Measurements from ENCODE around the gene AKIP1. TPM values are rescaled to one million over a fixed set of nuclear protein-coding genes. Genes with fewer than 3 reads are reported as not detected.

AKIP1 gene
- total RNA-seq, 1 donor from 2014 or later = 27.1 TPM

DNA sequence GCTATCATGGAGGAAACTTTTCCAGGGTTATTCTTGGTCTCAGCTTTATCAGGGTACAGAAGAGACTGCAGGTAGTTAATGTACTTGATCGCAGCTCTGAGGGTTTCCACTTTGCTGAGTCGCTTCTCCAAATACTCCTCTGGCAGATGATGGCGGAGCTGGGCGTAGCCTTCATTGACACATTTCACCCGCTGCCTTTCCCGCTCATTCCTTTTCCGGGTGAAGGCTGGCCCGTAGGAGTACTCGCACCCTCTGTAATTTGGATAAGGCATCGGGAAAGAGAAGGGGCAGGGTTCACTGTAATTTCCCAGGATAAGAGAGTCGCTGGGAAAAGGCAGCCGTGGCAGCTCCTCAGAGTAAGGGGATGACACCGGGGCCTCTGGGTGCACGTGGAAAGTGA lies 26.7 kb downstream of the AKIP1 start:
- ATAC-seq = no peak

DNA sequence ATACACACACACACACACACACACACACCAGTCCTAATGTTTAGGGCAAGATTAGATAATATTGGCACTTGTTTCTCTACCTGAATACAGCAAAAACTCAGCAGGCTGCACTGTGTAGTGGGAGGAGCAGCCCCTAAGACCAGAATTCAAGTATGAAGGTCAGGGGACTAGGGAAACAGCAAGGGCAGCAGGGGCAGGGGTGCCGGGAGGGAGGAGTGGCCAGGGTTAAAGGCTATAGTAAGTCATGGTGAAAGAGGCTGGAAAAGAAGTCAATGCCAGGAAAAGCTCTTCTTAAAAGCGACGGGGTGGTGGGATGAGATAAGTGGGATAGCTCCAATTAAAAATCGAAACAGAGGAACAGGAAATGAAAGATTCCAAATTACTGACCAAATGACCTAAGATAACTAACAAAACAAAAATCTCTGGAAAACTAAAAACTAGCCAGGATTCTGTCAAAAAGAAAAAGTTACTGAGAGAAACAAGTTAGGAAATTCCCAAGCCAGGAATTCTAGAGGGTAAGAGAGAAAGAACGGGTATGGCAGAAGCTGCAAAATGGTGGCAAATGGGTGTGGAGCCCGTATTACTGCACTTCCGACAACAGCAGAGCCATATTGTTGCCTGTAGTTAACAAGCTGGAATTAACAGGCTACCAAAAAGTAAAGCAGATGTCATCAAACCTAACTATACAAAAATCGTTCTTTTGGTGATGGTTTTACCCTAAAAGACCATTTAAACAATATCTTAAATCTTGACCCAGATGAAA lies 30.5 kb downstream of the AKIP1 start:
- H3K4me3 ChIP-seq = no peak overlapping the region
- no peak overlapping the region for H3K27ac ChIP-seq
- H3K4me1 ChIP-seq = no peaks in the 10 kb centered on the region
- DNase-seq (no peak), ATAC-seq (no peak)
- intact Hi-C loops (cut with DNase I) = no loop called here
- TF ChIP-seq, protein P1, sequence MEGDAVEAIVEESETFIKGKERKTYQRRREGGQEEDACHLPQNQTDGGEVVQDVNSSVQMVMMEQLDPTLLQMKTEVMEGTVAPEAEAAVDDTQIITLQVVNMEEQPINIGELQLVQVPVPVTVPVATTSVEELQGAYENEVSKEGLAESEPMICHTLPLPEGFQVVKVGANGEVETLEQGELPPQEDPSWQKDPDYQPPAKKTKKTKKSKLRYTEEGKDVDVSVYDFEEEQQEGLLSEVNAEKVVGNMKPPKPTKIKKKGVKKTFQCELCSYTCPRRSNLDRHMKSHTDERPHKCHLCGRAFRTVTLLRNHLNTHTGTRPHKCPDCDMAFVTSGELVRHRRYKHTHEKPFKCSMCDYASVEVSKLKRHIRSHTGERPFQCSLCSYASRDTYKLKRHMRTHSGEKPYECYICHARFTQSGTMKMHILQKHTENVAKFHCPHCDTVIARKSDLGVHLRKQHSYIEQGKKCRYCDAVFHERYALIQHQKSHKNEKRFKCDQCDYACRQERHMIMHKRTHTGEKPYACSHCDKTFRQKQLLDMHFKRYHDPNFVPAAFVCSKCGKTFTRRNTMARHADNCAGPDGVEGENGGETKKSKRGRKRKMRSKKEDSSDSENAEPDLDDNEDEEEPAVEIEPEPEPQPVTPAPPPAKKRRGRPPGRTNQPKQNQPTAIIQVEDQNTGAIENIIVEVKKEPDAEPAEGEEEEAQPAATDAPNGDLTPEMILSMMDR (IDR thresholded peaks at IDR 0.05) = no peak
- no peaks in the 10 kb centered on the region for H3K9me3 ChIP-seq
- H3K36me3 ChIP-seq = peaks cover 3% of the 10 kb centered on the region
- no peaks in the 10 kb centered on the region for H3K27me3 ChIP-seq

More for the DNA sequence above, 26.7 kb downstream of the AKIP1 start:
- Histone ChIP-seq H3K27ac (no peak overlapping the region), H3K27me3 (no peaks in the 10 kb centered on the region), H3K9me3 (no peaks in the 10 kb centered on the region), H3K4me3 (no peak overlapping the region), H3K4me1 (no peaks in the 10 kb centered on the region), H3K36me3 (no peaks in the 10 kb centered on the region)
- TF ChIP-seq, protein P1 (IDR thresholded peaks at IDR 0.05) = no peak
- no peak for DNase-seq
- intact Hi-C loops (cut with DNase I) = no loop called here

DNA sequence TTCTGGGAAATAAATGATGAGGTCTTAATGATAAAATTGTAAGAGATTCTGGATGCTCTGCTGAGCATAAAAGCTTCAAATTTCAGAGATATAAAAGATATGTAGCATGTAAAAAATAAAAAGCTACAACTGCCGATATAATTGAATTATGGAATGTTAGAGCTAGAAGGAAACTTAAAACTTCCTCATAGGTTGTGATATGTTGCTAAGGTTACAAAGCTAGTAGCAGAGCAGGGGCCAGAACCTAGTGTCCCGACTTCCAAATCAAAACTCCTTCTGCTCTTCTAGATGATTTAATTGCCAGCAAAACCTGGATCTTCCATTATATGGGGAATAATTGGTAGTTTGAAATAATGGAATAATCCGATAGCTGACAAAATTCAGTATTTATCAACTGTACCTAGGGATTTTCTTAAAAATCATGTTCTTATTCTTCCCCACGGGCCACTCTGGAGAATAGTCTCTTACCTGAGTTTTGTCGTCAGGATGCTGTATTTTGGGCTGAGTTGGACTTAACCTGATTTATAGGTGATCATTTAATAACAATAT lies 31.6 kb downstream of the AKIP1 start, which contains the start of gene ASCL3:
TSS of gene ASCL3 (minus strand) at position 499 of the 549 bp plus-strand sequence. CDS start 4,855 bp downstream, outside the sequence.
- Histone ChIP-seq H3K36me3 (peaks cover 9% of the 10 kb centered on the region), H3K27me3 (no peaks in the 10 kb centered on the region), H3K27ac (no peak within 1 kb of the TSS), H3K4me3 (no peak within 1 kb of the TSS), H3K9me3 (no peaks in the 10 kb centered on the region), H3K4me1 (no peaks in the 10 kb centered on the region)
- TF ChIP-seq, protein P1 (IDR thresholded peaks at IDR 0.05) = no peak
- no peak for DNase-seq
- intact Hi-C loops (cut with DNase I) = no loop called here
- no peak for ATAC-seq

DNA sequence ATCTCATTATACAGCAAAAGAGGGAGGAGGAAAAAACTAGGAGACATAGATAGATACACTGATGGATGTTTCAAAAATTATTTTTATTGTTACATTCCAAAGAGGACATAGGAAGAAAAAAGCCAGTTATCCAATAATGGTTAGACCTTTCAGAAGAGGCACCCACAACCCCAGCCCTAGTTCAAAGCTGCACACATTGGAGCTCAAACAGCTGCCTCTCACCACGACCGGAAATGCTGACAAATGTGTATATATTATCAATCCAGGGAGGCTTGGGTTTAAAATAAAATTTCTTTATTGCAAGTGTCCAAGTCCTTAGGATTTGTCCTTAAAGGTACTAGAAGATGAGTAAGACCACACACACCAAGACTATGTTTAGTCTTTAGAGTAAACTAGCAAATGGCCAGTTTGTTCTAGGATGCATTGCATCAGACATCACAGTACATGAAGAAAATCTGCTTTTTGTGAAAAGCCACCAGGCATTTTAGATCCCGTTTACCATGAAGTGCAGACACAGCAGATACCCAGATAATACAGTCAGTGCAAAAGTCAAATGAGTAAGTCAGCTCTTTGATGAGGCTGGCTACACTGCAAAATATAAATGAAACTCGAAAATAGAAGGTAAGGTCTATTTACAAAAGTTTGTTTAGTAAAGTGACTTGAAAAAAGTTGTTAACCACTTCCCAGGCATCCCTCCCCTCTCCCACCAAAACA lies 36.4 kb downstream of the AKIP1 start:
- Histone ChIP-seq H3K27ac (no peak overlapping the region), H3K9me3 (no peaks in the 10 kb centered on the region), H3K27me3 (no peaks in the 10 kb centered on the region), H3K36me3 (peaks cover 54% of the 10 kb centered on the region), H3K4me3 (no peak overlapping the region), H3K4me1 (no peaks in the 10 kb centered on the region)
- no peak for DNase-seq
- intact Hi-C loops (cut with DNase I) = no loop called here
- TF ChIP-seq, protein P1 (IDR thresholded peaks at IDR 0.05) = no peak
- ATAC-seq = no peak

DNA sequence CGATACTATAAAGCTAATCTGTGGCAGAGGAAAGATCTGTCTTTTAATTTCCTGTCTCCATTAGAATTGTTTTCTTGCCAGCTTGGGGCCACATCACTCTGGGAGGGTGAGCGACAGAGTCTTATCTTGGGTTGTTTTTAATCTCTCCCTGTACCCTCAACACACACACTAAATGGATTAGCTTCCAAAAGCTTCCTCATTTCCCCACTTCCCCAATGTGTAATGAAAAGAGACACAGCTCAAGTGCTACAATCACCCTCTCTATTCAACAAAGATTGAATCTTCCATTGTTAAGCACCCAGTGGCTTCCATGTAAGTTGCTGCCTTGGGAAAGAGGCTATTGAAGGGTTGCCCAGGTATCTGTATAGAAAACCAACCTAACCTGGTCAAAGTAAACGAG lies 37.9 kb downstream of the AKIP1 start:
- intact Hi-C loops (cut with DNase I) = no loop called here
- DNase-seq (no peak), ATAC-seq (no peak)
- Histone ChIP-seq H3K27me3 (no peaks in the 10 kb centered on the region), H3K36me3 (peaks cover 68% of the 10 kb centered on the region), H3K4me1 (no peaks in the 10 kb centered on the region), H3K9me3 (no peaks in the 10 kb centered on the region), H3K4me3 (no peak overlapping the region), H3K27ac (no peak overlapping the region)
- TF ChIP-seq, protein P1 (IDR thresholded peaks at IDR 0.05) = no peak

Measured in upper lobe of right lung (tissue), 1 donor.